HL-60/S4 treated with retinoic acid at 250 ng/mL for 4 days and 3 days (cell line): Measurements from ENCODE around the gene P4HTM.
"Not testable (repeated sequence)": the region's sequence is repeated elsewhere in the genome, so short reads cannot be mapped to it uniquely, and the experiment has no call there.

Source experiments
- in situ Hi-C: fragments of 300-500 bp; cut with MboI; formaldehyde crosslinking; loops from 2 replicates; pipeline ENCODE4 v1.7.0; 2022; ENCODE audit warnings: low sequenced_read_pairs

P4HTM gene

DNA sequence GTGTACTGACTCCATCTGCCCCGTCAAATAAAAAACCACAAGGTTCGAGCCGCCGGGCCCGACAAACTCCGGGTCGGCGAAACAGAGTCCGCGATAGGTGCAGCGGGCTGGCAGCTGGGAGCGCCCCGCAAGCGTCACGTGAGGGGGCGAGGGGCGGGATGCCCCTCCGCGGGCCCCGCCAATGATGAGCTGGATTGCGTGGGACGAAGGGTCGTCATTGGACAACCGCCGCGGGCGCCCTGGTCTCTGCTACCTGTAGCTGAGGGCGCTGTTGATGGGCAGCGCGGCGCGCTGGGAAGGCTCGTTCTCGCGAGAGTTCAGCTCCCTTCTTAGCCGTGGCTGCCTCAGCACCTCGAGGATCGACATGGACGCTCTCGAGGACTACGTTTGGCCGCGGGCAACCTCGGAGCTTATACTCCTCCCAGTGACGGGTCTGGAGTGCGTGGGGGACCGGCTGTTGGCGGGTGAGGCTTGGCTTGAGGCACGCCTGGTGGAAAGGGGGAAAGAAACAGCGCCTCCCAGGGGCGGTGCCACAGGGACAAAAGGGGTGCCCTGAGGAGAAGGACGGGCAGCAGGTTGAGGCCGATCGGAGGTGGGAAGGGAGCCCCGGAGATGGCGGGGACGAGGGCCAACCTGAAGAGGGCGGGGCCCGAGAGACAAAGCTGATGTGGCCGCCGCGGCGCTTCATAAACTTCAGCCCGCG lies 17.2 kb downstream of the P4HTM start, which contains the start of gene WDR6:
Gene WDR6 (plus strand): TSS at position 324 of the 703 bp plus-strand sequence. CDS start 41 bp downstream, at position 365.
- in situ Hi-C loops, result no loop called here

DNA sequence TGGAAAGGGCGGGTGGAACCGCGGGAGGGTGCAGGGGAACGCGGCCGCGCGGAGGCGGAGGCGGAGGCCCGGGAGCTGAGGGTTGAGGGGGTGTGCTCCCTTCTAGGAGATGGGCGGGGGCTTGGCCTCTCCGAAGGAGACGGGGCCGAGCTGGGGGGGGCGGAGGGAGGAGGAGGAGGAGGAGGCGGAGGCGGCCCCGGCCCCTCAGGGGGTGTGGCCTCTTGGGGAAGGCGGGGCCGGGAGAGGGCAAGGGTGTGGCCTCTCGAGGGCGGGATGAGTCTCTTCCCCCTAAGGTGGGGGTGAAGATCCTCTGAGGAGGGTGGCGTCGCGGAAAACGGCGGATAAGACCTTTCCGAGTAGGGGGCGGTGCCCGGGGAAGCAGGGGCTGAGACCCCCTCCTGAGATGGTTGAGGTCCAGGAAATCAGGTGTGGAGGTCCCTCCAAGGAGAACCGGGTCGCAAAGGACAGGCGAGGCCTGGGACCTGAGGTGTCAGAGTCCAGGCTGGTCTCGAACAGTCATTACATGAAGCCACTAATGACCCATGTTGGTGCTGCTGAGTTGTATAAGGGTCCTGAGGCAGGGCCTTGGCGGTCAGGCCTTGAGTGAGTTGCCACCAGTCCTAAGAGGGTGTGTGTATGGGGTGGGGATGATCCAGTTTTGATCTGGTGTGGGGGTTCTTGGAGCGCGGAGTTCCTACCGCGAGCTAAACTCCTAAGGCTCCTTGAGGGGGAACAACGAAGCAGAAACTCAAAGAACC lies 17.9 kb downstream of the P4HTM start:
- in situ Hi-C loops, result no loop called here

DNA sequence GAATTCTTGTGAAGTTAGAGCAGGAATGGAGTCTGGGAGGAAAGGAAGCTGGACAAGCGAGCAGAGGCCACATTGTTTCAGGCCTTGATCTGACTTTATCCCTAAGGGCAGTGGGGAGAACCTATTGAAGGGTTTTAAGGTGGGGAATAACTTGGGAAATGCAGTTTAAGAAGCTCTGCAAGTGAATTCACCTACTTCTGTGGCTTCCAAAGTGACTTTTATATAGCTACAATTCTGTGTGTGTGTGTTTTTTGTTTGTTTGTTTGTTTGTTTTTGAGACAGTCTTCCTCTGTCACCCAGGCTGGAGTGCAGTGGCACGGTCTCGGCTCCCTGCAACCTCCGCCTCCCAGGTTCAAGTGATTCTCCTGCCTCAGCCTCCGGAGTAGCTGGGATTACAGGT lies 18.6 kb downstream of the P4HTM start:
- in situ Hi-C loops, result not testable (repeated sequence)

DNA sequence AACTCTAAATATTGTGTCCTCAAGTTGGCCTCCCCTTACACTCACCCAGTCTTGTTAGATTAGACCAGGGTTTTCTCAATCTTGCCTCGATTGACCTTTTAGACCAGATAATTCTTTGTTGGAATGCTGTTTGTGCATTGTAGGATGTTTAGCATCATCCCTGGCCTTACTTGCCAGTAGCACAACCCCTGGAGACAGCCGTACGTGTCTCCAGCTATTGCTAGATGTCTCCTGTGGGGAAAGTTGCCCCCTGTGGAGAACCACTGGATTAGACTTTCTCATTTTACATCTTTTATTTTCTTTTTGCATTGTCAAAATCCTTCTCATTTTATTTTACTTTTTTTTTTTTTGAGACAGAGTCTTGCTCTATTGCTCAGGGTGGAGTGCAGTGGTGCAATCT lies 19.4 kb downstream of the P4HTM start:
- in situ Hi-C loops, result no loop called here

DNA sequence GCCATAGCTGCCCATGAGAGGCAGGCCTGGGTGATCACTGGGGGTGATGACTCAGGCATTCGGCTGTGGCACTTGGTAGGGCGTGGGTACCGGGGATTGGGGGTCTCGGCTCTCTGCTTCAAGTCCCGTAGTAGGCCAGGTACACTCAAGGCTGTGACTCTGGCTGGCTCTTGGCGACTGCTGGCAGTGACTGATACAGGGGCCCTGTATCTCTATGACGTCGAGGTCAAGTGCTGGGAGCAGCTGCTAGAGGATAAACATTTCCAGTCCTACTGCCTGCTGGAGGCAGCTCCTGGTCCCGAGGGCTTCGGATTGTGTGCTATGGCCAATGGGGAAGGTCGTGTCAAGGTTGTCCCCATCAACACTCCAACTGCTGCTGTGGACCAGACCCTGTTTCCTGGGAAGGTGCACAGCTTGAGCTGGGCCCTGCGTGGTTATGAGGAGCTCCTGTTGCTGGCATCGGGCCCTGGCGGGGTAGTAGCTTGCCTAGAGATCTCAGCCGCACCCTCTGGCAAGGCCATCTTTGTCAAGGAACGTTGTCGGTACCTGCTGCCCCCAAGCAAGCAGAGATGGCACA lies 22.5 kb downstream of the P4HTM start:
- in situ Hi-C loops, result no loop called here

DNA sequence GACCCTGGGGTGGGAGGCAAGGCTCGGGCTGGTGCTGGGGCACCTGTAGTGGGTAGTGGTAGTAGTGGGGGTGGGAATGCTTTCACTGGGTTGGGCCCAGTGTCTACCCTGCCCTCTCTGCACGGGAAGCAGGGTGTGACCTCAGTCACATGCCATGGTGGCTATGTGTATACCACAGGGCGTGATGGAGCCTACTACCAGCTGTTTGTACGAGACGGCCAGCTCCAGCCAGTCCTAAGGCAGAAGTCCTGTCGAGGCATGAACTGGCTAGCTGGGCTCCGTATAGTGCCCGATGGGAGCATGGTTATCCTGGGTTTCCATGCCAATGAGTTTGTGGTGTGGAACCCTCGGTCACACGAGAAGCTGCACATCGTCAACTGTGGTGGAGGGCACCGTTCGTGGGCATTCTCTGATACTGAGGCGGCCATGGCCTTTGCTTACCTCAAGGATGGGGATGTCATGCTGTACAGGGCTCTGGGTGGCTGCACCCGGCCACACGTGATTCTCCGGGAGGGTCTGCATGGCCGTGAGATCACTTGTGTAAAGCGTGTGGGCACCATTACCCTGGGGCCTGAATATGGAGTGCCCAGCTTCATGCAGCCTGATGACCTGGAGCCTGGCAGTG lies 23.2 kb downstream of the P4HTM start:
- in situ Hi-C loops, result no loop called here

DNA sequence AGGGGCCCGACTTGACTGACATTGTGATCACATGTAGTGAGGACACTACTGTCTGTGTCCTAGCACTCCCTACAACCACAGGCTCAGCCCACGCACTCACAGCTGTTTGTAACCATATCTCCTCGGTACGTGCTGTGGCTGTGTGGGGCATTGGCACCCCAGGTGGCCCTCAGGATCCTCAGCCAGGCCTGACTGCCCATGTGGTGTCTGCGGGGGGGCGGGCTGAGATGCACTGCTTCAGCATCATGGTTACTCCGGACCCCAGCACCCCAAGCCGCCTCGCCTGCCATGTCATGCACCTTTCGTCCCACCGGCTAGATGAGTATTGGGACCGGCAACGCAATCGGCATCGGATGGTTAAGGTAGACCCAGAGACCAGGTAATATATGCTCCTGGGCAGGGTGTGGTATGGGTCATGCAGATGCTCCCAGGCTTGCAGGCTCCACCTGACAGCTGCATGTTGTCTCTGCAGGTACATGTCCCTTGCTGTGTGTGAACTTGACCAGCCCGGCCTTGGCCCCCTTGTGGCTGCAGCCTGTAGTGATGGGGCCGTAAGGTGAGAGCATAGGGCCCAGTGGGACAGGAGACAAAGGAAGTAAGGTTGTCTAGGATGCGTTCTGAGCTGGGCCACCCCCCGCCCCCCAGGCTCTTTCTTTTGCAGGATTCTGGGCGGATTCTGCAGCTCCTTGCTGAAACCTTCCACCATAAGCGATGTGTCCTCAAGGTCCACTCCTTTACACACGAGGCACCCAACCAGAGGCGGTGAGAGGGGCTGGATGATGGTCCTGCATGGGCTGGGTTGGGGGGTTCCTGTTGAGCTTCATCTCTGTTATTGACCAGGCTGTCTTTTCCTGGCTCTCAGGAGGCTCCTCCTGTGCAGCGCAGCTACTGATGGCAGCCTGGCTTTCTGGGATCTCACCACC lies 24.0 kb downstream of the P4HTM start:
- in situ Hi-C loops, result no loop called here

DNA sequence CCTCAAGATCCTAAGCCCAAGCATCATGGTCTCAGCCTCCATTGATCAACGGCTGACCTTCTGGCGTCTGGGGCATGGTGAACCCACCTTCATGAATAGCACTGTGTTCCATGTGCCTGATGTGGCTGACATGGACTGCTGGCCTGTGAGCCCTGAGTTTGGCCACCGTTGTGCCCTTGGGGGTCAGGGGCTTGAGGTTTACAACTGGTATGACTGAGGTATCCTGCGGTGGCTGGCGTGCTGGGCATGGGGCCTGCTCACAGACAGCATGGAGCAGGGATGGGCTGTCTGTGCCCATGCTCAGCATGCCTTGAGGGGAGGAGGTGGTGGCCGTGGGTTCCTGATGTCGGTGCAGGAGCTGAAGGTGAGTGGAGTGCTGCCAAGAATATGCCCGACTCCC lies 25.0 kb downstream of the P4HTM start:
- in situ Hi-C loops, result no loop called here

DNA sequence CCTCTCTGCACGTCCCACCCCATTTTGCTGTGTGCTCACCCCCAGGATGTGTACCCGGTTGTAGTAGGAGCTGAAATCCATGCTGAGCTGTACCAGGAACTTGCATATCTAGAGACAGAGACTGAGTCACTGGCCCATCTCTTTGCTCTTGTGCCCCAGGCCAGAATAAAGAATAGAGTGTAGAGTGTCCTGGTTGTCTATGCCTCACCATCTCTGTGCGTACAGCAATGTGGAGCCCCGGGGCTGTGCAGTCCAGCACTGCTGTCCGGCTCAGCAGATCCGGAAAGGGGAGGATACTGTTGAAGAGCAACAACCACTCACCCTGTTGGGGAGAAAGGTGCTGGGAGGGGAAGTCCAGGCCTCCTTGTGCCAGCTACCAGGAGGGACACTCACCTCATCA lies 25.7 kb downstream of the P4HTM start:
- in situ Hi-C loops, result no loop called here

DNA sequence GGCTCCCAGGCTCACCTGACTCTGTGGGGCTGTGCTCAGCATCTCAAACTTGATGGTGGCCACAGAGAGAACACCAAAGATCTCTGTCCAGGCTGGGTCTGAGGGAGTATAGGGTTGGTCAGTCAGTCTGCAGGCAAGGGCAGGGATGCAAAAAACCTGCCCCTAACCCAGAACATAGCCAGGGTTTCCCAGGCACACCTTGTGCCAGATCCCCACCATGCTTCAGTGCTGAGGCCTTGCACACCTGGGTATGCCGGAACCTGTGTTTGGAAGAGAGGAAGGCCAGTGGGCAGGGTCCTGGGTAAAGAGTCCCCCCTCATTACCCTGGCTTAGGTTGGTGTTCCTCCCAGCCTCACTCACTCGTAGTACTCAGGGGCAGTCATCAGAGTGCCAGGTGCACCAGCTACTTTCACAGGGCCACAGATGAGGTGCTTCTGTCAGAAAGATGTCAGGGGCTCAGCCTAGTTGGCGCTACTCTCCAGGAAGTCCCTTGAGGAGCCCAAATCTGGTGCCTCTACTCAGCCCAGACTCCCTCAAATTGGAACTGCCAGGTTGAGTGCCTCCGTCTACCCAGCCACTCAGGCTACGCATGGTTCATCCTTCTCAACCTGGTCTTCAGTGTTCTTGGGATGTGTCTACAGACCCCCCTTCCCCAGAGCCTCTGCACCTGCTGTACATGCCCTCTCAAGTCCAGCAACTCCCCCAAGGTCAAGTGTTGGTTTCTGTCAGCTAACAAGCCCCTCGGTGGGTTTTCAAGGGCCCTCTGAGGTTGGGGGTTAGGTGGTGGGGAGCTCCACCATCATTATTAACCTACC lies 26.6 kb downstream of the P4HTM start:
- in situ Hi-C loops, result no loop called here

DNA sequence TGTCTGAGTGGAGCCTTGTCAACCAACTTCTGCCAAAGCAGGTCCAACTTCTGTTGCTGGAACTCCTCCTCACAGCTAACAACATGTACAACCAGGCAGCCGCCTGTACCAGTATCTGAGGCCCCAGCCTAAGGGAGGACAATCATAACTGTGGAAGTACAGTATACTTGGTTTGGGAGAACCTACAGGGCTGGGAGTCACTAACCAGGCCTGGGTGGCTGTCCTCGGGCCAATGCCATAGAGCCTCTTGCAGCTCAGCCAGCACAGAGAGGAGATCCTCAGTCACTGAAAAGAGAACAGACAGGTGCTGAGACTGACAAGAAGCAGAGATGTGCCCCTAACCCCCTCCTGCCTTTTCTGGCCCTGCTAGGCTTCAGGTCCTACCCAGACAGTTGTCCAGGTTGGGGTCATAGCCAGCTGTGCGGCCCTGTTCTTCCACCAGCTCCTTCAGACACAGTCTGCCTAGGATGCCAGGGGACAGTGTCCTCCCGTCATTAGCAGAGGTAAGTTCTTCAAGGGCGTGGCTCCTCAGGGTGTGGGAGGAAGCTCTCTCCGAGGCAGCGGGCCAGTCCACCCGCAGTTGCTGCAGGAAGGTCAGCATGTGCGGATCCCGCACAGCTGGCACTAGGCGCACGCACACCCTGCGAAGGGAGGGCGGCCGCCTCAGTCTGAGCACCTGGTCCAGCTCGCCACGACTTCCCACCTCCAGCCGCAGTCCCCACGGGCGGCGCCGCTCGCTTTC lies 27.4 kb downstream of the P4HTM start:
- in situ Hi-C loops, result no loop called here

DNA sequence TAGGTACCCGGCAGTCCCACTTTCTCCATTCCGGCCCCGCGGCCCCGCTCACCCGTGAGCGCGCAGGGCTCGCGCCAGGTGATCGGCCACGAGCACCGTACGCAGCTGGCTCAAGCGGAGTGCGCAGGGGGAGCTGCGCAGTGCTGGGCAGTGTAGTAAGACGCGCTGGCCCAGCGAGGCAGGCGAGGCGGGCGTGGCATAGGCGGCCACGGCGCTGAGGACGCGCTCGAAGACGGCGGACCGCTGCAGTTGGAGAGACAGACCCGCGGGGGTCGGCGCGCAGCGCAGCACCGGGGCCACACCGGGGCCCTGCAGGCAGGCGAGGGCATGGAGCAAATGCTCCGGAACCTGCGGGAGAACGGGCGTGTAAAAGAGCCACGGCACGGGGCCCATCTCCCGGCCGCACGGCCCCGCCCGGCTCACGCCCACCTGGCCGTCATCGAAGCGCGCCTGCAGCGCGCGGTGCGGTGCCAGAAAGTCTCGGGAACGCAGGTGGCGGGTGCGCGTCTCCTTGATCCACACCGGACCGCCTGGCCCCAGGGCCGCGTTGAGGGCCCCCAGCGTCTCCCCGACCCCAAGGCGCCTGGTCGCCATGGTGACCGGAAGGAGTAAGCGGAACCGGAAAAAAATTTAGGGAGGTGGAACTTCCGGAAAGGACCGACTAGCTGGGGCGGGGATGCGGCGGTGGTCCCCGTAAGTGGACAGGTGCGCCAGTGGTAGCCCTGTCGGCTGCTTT lies 28.1 kb downstream of the P4HTM start, which contains the start of gene DALRD3:
Gene DALRD3 (minus strand): TSS at position 610 of the 736 bp plus-strand sequence. CDS start 16 bp downstream, at position 594.
- in situ Hi-C loops, result no loop called here

DNA sequence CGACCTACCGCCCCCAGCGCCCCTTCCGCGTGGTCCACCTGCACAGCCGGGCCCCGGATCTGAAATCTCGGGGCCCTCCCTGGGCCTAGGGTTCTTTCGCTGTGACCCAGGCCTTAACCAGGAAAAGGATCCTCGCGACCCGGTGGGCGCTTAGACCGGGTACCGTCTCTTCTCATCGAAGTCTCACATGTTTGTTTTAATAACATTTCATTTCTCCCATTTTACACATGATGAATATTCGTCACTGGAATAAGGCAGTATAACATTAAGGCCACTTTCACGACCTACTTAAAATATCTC lies 28.6 kb downstream of the P4HTM start:
- in situ Hi-C loops, result no loop called here

DNA sequence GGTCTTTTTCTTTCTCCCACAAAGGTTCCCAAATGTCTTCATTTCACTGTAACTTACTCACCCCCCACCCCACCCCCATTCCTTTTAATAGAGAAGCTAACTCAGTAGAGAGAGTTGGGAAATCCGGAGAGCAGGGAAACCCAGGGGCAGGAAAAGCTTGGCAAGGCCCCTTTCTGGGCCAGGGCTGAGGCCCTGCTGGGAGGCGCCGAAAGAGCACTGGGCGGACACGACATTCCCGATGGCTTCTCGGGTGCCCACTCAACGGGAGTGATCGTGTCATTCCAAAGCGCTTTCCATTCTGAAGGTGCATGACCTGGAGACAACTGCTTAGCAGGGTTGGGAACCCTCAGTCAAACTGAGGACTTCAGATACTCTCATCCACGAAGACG lies 29.9 kb downstream of the P4HTM start:
- in situ Hi-C loops, result no loop called here

DNA sequence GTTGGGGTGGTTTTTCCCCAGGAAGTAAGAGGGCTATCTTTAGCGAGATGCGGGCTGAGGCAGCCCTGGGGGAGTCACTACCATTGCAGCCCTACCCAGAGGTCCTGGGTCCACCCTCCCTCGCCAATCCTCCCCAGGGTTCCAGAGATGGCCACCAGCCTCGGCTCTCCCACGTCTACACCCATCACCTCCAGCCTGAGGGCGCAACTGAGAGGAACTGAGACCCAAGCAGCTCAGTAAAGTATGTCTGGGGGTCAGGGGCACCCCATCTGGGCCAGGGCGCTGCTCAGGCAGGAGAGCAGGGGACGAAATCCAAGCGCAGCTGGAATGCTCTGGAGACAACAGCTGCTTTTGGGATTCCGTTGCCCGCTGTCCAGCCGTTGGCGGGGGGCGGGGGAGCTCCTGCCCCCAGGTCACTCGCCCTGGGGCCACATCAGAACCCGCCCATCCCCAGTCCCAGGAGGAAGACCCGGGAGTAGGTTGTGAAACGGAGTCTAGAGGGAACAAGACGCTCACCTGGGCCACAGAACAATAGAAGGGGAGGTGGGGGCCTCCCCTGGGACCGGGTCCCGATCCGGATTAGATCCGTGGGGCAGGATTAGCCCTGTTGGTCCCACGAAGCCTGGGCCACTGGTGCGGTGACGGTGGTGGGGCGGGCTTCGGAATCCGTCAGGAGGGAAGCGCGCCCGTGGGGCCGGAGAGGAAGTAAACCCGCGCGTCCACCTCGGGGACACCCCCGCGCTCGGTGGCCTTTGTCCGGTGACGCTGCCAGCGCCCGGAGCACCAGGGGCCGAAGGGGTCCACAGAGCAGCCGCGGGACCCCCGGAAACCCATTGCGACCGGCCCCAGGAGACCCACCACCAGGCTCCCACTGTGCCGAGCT lies 30.5 kb downstream of the P4HTM start:
- in situ Hi-C loops, result no loop called here

DNA sequence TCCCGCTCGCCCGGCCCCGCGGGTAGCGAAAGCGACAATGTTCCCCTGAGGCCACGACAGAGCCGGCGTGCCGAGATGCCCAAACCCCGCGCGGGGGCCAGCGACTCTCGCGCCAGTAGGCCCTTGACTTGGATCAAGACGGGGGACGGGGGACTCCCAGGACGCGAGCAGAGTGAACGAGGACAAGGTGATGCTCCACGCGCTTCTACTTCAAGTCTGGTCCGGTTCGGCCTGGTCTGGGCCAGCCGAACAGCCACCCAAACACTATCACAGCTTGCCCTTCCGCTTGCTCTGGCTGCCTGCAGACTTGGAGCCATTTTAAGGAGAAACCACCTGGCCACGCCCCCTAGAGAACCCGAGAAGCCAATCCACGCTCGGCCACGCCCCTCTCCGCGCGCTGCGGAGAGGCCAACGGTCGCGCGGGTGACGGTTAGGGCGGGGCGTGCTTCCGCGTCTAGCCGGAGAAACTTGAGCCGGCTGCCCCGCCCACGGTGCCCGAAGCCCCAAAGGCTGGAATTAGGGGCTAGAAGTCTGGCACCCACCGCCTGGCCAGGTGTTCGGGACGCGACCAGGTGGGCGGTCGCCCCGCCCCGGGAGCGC lies 31.3 kb downstream of the P4HTM start:
- in situ Hi-C loops, result no loop called here
